ENCODE results near the gene CHRNB2. TPM values are rescaled to one million over a fixed set of nuclear protein-coding genes. Genes with fewer than 3 reads are reported as not detected.

Gene CHRNB2
- total and polyA plus RNA-seq, 2 of the 8 experiments (the other 6 are each of a cell fraction or from before 2014, with no cell fraction given), result 3.1 to 4.1 TPM

- TF ChIP-seq FOSL1 (IDR thresholded peaks at IDR 0.05; ENCODE audit: insufficient read depth, low read depth, low read length), result no peak
- TF ChIP-seq CHD2 (IDR thresholded peaks at IDR 0.05; ENCODE audit: low read length), result no peak
- no peak for TF ChIP-seq POLR2A (IDR thresholded peaks at IDR 0.05; ENCODE audit: control extremely low read depth in 1 of 2, low read depth in 2 of 2, low read length in 2 of 2)
Observed at GRCh38 chr1:154598871-154599635, 31.5 kb downstream of the CHRNB2 start (continued).

Data from H1 (cell line).